ENCODE results near the gene PARM1.
A peak's percentile ranks its signal among the peaks of the same experiment; 100 is the strongest.

Gene PARM1

DNA sequence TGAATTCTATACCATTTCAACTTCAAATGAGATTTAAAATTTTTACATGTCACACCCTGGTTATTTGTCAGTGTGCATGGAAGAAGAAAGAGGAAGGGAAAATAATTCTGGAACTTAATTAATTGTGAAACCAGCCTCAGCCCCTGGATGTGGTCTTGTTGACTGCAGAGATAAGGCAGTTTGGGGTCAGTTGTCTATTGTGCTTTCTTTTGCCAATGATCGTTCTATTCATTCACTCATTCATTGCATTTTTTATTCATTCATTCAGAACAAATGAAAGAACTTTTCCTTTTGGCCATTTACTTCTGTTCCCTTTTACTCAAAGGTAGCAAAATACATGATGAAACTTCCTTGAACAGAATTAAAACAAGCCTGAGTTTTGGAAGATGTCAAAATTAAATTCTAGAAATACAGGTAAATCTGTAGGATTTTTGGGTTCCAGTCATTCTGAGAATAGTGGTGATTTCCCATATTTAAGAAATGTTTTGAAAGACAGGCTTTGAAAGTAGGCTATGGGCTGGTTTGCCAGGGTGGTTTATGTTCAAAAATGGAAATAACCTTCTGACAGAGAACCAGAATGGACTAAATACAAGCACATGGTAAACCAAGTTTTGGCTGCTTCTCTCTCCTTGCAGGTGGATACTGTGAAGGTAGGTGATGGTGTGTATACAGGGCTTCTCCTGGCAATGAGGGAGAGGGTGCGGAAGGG lies 35.7 kb downstream of the PARM1 start:
- H3K27ac ChIP-seq: no peak overlapping the region
- no peak for TF ChIP-seq CTCF (conservative IDR thresholded peaks at IDR 0.05)
- no peak for TF ChIP-seq ZFX (IDR thresholded peaks at IDR 0.05)

DNA sequence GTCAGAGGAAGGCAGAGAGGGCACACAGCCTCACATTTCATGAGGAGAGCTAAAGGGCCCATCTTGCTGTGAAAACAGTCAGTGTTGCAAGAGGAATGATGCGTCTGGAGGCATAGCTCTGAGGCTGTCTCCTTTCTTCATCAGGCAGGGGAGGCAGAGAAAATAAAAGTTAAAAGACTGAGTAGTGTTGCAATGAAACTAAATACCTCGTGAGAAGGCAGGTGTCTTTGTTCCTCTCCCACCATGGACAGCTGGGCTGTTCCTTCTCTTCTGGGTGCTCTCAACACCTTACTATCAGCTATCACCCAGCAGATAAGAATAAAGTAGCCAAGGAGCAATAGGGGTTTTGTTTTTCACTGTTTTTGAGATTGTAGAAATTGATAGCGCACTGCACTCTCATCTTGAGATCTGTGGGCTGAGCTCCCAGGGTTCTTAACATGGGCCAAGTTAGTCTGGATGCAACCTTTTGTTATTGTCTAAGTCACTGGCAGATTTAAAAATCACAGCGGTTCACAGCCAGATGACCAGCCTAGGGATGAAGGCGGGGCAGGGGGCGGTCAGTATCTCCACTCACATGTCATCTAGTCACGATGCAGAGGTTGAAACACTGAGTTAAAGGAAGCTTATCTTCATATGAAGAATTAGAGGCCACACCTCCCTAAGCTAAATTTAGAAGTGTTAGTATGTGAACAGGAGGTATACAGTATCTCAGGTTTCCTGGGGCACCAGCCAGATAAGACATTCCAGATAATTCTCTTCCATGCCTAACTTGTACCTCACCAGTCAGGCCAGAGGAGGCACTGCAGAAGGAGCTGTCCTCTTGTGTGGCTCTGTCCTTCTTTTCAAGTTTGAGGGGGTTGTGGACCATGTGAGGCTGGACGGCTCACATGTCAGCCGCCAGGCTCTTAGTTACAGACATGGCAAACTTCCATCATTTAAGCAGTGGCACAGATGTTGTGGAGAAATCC lies 36.9 kb downstream of the PARM1 start:
- peak; percentile 38 for TF ChIP-seq CTCF (conservative IDR thresholded peaks at IDR 0.05)
- TF ChIP-seq ZFX (IDR thresholded peaks at IDR 0.05): no peak
- no peak overlapping the region for H3K27ac ChIP-seq

DNA sequence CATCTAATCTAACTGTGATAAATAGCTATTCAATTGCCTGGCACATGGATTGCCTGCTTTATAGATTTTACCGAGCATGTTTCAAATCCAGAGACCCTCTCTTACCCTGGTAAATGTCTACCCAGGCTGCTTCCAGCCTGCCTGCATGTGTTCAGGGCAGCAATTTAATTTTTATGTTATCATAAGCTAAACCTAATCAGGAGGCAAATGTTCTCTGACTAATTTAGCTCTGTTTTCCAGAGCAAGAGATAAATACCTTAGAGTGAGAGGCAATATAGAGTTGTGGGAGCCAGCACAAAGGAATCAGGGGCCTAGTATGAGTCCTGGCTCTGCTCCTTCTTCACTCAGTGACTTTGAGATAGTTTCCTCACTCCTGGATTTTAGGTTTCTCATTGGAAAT lies 37.7 kb downstream of the PARM1 start:
- no peak for TF ChIP-seq CTCF (conservative IDR thresholded peaks at IDR 0.05)
- no peak for TF ChIP-seq ZFX (IDR thresholded peaks at IDR 0.05)
- no peak overlapping the region for H3K27ac ChIP-seq

DNA sequence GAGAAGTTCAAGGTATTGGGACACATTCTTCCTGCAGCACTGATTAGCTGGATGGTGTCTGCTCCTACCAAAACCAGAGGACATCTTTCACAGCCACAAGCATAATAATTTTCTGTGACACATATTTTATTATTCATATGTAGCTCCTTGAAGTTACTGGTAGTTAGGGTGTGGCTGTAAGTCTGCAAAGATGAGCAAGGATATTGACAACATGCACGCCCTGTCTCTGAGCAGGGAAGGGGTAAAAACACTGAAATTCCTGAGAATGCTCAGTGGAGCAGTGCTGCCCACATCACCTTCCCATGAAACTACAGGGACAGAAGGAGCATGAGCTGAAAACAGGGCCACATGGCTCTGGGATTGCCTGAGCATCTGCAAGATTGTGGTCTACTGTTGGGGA lies 38.9 kb downstream of the PARM1 start:
- TF ChIP-seq ZFX (IDR thresholded peaks at IDR 0.05) (no peak), CTCF (conservative IDR thresholded peaks at IDR 0.05) (no peak)
- no peak overlapping the region for H3K27ac ChIP-seq

GRCh38 chr4:74975082-74975481 lies 42.2 kb downstream of the PARM1 start:
- H3K27ac ChIP-seq: no peak overlapping the region
- no peak for TF ChIP-seq ZFX (IDR thresholded peaks at IDR 0.05)
- no peak for TF ChIP-seq CTCF (conservative IDR thresholded peaks at IDR 0.05)

GRCh38 chr4:74975848-74976824 lies 43.2 kb downstream of the PARM1 start:
- no peak for TF ChIP-seq ZFX (IDR thresholded peaks at IDR 0.05)
- no peak for TF ChIP-seq CTCF (conservative IDR thresholded peaks at IDR 0.05)

More at GRCh38 chr4:74975848-74976824, 43.2 kb downstream of the PARM1 start:
- H3K27ac ChIP-seq: no peak overlapping the region
